GM12878 (cell line): Measurements from ENCODE around the gene PAX2. TPM values are rescaled to one million over a fixed set of nuclear protein-coding genes. Genes with fewer than 3 reads are reported as not detected.

ENCODE experiments used
- ATAC-seq: fragments of 200-7000 bp; cut with Tn5 transposase; 3 replicates; pipeline ENCODE4 v1.9.1; 2020; ENCODE audit warnings: mild to moderate bottlenecking, moderate library complexity
- BruUV-seq: library from RNA; stranded (reverse); fragments of 400-500 nt; replicated peaks from 2 replicates; lab custom pipeline; 2021; lab: Mats Ljungman, UMichigan
- CTCF ChIA-PET: fragments of 300-600 bp; sonication (Branson Sonifier 250); formaldehyde crosslinking; extraction: SDS; loops from one replicate; lab custom pipeline; 2021; ENCODE audit warnings: inconsistent platforms; lab: Yijun Ruan, JAX
- POLR2A ChIA-PET: fragments of 350-600 bp; formaldehyde crosslinking; extraction: SDS; loops from one replicate; lab custom pipeline; 2021; ENCODE audit warnings: inconsistent platforms; lab: Charles Lee
- RAD21 ChIA-PET: fragments of 300-600 bp; sonication (Branson Sonifier 250); formaldehyde crosslinking; loops from one replicate; lab custom pipeline; 2023; ENCODE audit warnings: antibody characterized with exemption; ENCODE audit not compliant: unreplicated experiment; lab: Charles Lee
- SMC1A ChIA-PET: fragments of 300-600 bp; sonication (Branson Sonifier 250); formaldehyde crosslinking; loops from one replicate; lab custom pipeline; 2023; ENCODE audit not compliant: unreplicated experiment, uncharacterized antibody; lab: Charles Lee
- DNase-seq: peaks from one replicate; pipeline ENCODE4 v3.0.0-alpha.2; 2011; ENCODE audit warnings: low read depth, low spot score
- FAIRE-seq: peaks from 3 replicates; lab custom pipeline; 2011; peaks lifted over from hg19 to GRCh38; lab: Jason Lieb, UNC
- H2AFZ ChIP-seq: 2 replicates; pipeline ENCODE4 v1.6.0; 2011; ENCODE audit warnings: low read depth, low read length, control low read depth; ENCODE audit not compliant: control insufficient read depth
- H3K27ac ChIP-seq: 2 replicates; pipeline ENCODE4 v1.5.1; 2011; ENCODE audit warnings: control low read depth; ENCODE audit not compliant: control insufficient read depth, insufficient read depth
- H3K27me3 ChIP-seq, 2 experiments: replicated peaks in 1 of 2; 2 replicates each; pipeline versions ENCODE4 v1.6.0 to v1.6.1; 2011; ENCODE audit warnings: low read length in 1 of 2; ENCODE audit not compliant: control insufficient read depth in 2 of 2, insufficient read depth in 2 of 2
- H3K36me3 ChIP-seq, 2 experiments: 2 replicates each; pipeline ENCODE4 v1.5.1; 2011; ENCODE audit warnings: low read length in 1 of 2; ENCODE audit not compliant: control insufficient read depth in 2 of 2, insufficient read depth in 2 of 2
- H3K4me1 ChIP-seq: 2 replicates; pipeline ENCODE4 v1.6.1; 2011; ENCODE audit warnings: mild to moderate bottlenecking, low read length, moderate library complexity, mixed read lengths; ENCODE audit not compliant: control insufficient read depth, insufficient read depth
- H3K4me2 ChIP-seq: 2 replicates; pipeline ENCODE4 v1.6.0; 2011; ENCODE audit warnings: control low read depth; ENCODE audit not compliant: control insufficient read depth, insufficient read depth
- H3K4me3 ChIP-seq: fragments of 200-600 bp; sonication (generic); 2 replicates; pipeline ENCODE4 v1.5.1; 2016
- H3K79me2 ChIP-seq: 2 replicates; pipeline ENCODE4 v1.6.0; 2011; ENCODE audit warnings: low read length; ENCODE audit not compliant: control insufficient read depth, insufficient read depth
- H3K9ac ChIP-seq: 2 replicates; pipeline ENCODE4 v1.8.0; 2011; ENCODE audit warnings: low read length, control low read depth, mixed read lengths; ENCODE audit not compliant: control insufficient read depth, insufficient read depth
- H3K9me3 ChIP-seq: replicated peaks from 3 replicates; pipeline ENCODE4 v1.5.1; 2011; ENCODE audit warnings: mild to moderate bottlenecking, low read length; ENCODE audit not compliant: control insufficient read depth, insufficient read depth
- H4K20me1 ChIP-seq: 2 replicates; pipeline ENCODE4 v1.6.0; 2011; ENCODE audit not compliant: control insufficient read depth, insufficient read depth
- BHLHE40 ChIP-seq, 2 experiments: fragments of 450-650 bp in 1 of 2; IDR thresholded peaks; 2 replicates each; pipeline ENCODE4 v1.6.1; 2011 to 2017; ENCODE audit warnings: low read depth in 2 of 2, borderline replicate concordance in 1 of 2, improper control_type of control experiment in 1 of 2, low read length in 1 of 2, mild to moderate bottlenecking in 1 of 2
- CBX5 ChIP-seq: sonication (generic); IDR thresholded peaks from 2 replicates; pipeline ENCODE4 v1.6.1; 2016; ENCODE audit warnings: low read depth, moderate library complexity, mild to moderate bottlenecking, inconsistent platforms
- DPF2 ChIP-seq: fragments of 450-650 bp; IDR thresholded peaks from 2 replicates; pipeline ENCODE4 v1.6.1; 2017; ENCODE audit warnings: mild to moderate bottlenecking
- E4F1 ChIP-seq: fragments of 450-650 bp; IDR thresholded peaks from 2 replicates; pipeline ENCODE4 v1.6.1; 2018; ENCODE audit warnings: borderline replicate concordance, mild to moderate bottlenecking; ENCODE audit not compliant: partially characterized antibody
- ETV6 ChIP-seq, 2 experiments: fragments of 450-650 bp in 1 of 2; IDR thresholded peaks in 1 of 2; conservative IDR thresholded peaks in 1 of 2; 2 replicates each; pipeline ENCODE4 v1.6.1; 2014; ENCODE audit warnings: antibody characterized with exemption in 1 of 2, borderline replicate concordance in 1 of 2, low read depth in 1 of 2, mild to moderate bottlenecking in 1 of 2, moderate library complexity in 1 of 2
- IKZF2 ChIP-seq, 2 experiments: fragments of 450-650 bp; IDR thresholded peaks; 2 replicates each; pipeline ENCODE4 v1.6.1; 2017; ENCODE audit warnings: mild to moderate bottlenecking in 2 of 2, moderate library complexity in 2 of 2
- MTA3 ChIP-seq: IDR thresholded peaks from 2 replicates; pipeline ENCODE4 v1.6.1; 2012; ENCODE audit warnings: low read length, inconsistent platforms, borderline replicate concordance
- NFYB ChIP-seq: IDR thresholded peaks from 2 replicates; pipeline ENCODE4 v1.6.1; 2011; ENCODE audit warnings: low read depth, mild to moderate bottlenecking, low read length, improper control_type of control experiment, moderate library complexity; ENCODE audit not compliant: insufficient read depth
- PAX8 ChIP-seq: fragments of 450-650 bp; IDR thresholded peaks from 2 replicates; pipeline ENCODE4 v1.6.1; 2017; ENCODE audit warnings: mild to moderate bottlenecking, moderate library complexity
- RAD51 ChIP-seq: fragments of 450-650 bp; IDR thresholded peaks from 2 replicates; pipeline ENCODE4 v1.6.1; 2016; ENCODE audit warnings: moderate library complexity, mild to moderate bottlenecking, inconsistent platforms
- REST ChIP-seq: IDR thresholded peaks from 2 replicates; pipeline ENCODE4 v1.6.1; 2012; ENCODE audit warnings: mild to moderate bottlenecking, low read depth, low read length
- TCF7 ChIP-seq: IDR thresholded peaks from 2 replicates; pipeline ENCODE4 v1.6.1; 2014; ENCODE audit warnings: antibody characterized with exemption, borderline replicate concordance
- YY1 ChIP-seq: IDR thresholded peaks from 2 replicates; pipeline ENCODE4 v1.6.1; 2011; ENCODE audit warnings: low read depth, mild to moderate bottlenecking, low read length
- ZNF24 ChIP-seq: fragments of 450-650 bp; IDR thresholded peaks from 2 replicates; pipeline ENCODE4 v1.6.1; 2017; ENCODE audit warnings: antibody characterized with exemption, mild to moderate bottlenecking
- ZNF384 ChIP-seq: IDR thresholded peaks from 2 replicates; pipeline ENCODE4 v1.6.1; 2012; ENCODE audit warnings: low read depth, mild to moderate bottlenecking, low read length, improper control_type of control experiment, borderline replicate concordance
- ZZZ3 ChIP-seq: IDR thresholded peaks from 2 replicates; pipeline ENCODE4 v1.6.1; 2011; ENCODE audit warnings: low read depth; ENCODE audit not compliant: control insufficient read depth, insufficient read length
- WGBS: methylation state at CpG from one replicate; pipeline ENCODE4 v1.1.6; 2016; ENCODE audit warnings: low lambda C conversion rate; ENCODE audit not compliant: insufficient replicate concordance, insufficient coverage; ENCODE audit errors: missing lambda C conversion rate; 5-methylcytosine and 5-hydroxymethylcytosine counted together
- in situ Hi-C: fragments of 300-500 bp; cut with MboI; formaldehyde crosslinking; loops from 9 replicates; pipeline ENCODE4 v1.14.3; 2018; ENCODE audit warnings: mixed read lengths
- intact Hi-C: fragments of 100-400 bp; cut with micrococcal nuclease; formaldehyde crosslinking; loops from one replicate; pipeline ENCODE4 v1.14.2; 2022; ENCODE audit not compliant: unreplicated experiment
- polyA plus RNA-seq, 11 experiments: library from polyadenylated mRNA; depleted of rRNA in 4 of 11; unstranded in 6 of 11; stranded (reverse) in 5 of 11; fragments of >200 nt; fragmentation: Nextera tagmentation in 4 of 11; fragmentation: Illumina TruSeq in 1 of 11; extraction: Ambion mirVana in 4 of 11; extraction: Trizol in 1 of 11; gene quantifications; 1 replicate in 1 of 11; 2 replicates in 10 of 11; pipeline versions ENCODE4 v1.2.1 to v1.2.3, GENCODE V29; 2011 to 2016; ENCODE audit warnings: inconsistent platforms in 2 of 11, missing spikeins in 2 of 11, low read depth in 1 of 11
- total RNA-seq, 4 experiments: library from RNA; depleted of rRNA in 3 of 4; stranded (reverse); fragments of >200 nt in 3 of 4; fragmentation: Illumina TruSeq in 1 of 4; extraction: Trizol in 1 of 4; gene quantifications; 2 replicates each; pipeline versions ENCODE4 v1.2.1 to v1.2.3, GENCODE V29; 2013 to 2021
- TF ChIP-seq, protein P1 (sequence below): fragments of 450-650 bp; IDR thresholded peaks from 2 replicates; pipeline ENCODE4 v1.6.1; 2017; ENCODE audit warnings: borderline replicate concordance

PAX2 gene
- total and polyA plus RNA-seq, 10 of the 15 experiments (the other 5 are each of a cell fraction or from before 2014, with no cell fraction given) = not detected

- Histone ChIP-seq H4K20me1 (no peaks in the 10 kb centered on the region), H3K27ac (no peak overlapping the region), H3K36me3 (no peaks in the 10 kb centered on the region), H3K4me1 (no peaks in the 10 kb centered on the region), H3K4me2 (no peak overlapping the region), H3K9ac (no peak overlapping the region), H3K9me3 (no peaks in the 10 kb centered on the region), H3K27me3 (peaks cover 5 to 15% of the 10 kb centered on the region in 2 experiments), H3K4me3 (no peak overlapping the region), H3K79me2 (no peaks in the 10 kb centered on the region), H2AFZ (no peak overlapping the region)
- ChIA-PET POLR2A (no interaction called here), CTCF (no interaction called here), RAD21 (no interaction called here), SMC1A (no interaction called here)
- no peak for DNase-seq
- WGBS = 48% methylated on average over 7 of the region's 7 CpGs
- intact Hi-C loops (no loop called here), in situ Hi-C loops (no loop called here)
- BruUV-seq = no TSS peak
- ATAC-seq = no peak
- no peak for FAIRE-seq
- TF ChIP-seq E4F1 (no peak), PAX8 (no peak), BHLHE40 (IDR thresholded peaks at IDR 0.05; ENCODE audit: borderline replicate concordance in 1 of 2, low read depth in 2 of 2, low read length in 1 of 2) (no peak), YY1 (no peak), ZNF24 (no peak), DPF2 (no peak), REST (no peak), MTA3 (no peak), CBX5 (no peak), ZZZ3 (no peak), ZNF384 (no peak), IKZF2 (IDR thresholded peaks at IDR 0.05) (no peak), NFYB (no peak), TCF7 (no peak), ETV6 (conservative IDR thresholded peaks at IDR 0.05 in 1 of 2, IDR thresholded peaks at IDR 0.05 in 1 of 2; ENCODE audit: borderline replicate concordance in 1 of 2, low read depth in 1 of 2) (no peak), RAD51 (no peak)
- TF ChIP-seq, protein P1, sequence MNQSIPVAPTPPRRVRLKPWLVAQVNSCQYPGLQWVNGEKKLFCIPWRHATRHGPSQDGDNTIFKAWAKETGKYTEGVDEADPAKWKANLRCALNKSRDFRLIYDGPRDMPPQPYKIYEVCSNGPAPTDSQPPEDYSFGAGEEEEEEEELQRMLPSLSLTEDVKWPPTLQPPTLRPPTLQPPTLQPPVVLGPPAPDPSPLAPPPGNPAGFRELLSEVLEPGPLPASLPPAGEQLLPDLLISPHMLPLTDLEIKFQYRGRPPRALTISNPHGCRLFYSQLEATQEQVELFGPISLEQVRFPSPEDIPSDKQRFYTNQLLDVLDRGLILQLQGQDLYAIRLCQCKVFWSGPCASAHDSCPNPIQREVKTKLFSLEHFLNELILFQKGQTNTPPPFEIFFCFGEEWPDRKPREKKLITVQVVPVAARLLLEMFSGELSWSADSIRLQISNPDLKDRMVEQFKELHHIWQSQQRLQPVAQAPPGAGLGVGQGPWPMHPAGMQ = no peak
Measured at GRCh38 chr10:100803908-100804307, 58.5 kb downstream of the PAX2 start.
